Astrocyte of the cerebellum (primary cell): ENCODE data around the gene ZNF468.
"Not testable (repeated sequence)": the region's sequence is repeated elsewhere in the genome, so short reads cannot be mapped to it uniquely, and the experiment has no call there.

ENCODE experiments used
- DNase-seq: peaks from one replicate; pipeline ENCODE4 v3.0.0-alpha.2; 2011; ENCODE audit warnings: low read depth
- H3K4me3 ChIP-seq: 2 replicates; pipeline ENCODE4 v1.5.1; 2011; ENCODE audit warnings: mild to moderate bottlenecking, low read depth, low read length, moderate library complexity
- CTCF ChIP-seq: IDR thresholded peaks from 2 replicates; pipeline ENCODE4 v1.5.1; 2012; ENCODE audit warnings: low read length, low read depth, moderate library complexity, mild to moderate bottlenecking; ENCODE audit errors: missing control alignments
- in situ Hi-C: cut with HindIII; loops from 2 replicates; pipeline ENCODE4 v1.10.0; 2017; ENCODE audit warnings: low sequenced_read_pairs

Gene ZNF468

GRCh38 chr19:52857378-52858191, at the start of gene ZNF468:
Gene ZNF468, minus strand, starts transcription at chr19:52857619. Its CDS starts 3,347 bp downstream, at chr19:52854272.
- in situ Hi-C loops, result not testable (repeated sequence)
- DNase-seq, result peak; percentile 15
- peak within 1 kb of the TSS; percentile 68 for H3K4me3 ChIP-seq

GRCh38 chr19:52904052-52904780, 46.8 kb upstream of the ZNF468 start:
- DNase-seq, H3K4me3 ChIP-seq, in situ Hi-C loops: not testable (repeated sequence)

DNA sequence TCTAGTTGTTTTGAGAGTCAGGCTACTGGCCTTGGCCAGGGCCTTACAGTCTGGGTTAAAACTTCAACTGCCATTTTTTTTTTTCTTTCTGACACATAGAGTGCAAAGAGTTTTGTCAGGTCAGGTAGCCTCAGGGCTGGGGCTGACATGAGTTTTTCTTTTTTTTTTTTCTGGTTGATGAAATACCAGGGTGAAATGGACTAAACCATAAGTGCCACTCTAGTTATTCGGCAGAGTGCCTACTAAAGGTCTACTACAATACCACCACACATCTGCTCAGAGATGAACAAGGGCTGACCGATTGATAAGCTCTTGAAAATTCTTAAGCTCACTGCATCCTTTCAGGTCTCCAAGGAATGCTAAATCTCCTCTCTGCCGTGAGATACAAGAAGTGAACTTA, 44.4 kb upstream of the ZNF468 start:
- no peak for DNase-seq
- no peak for TF ChIP-seq CTCF
- in situ Hi-C loops, result no loop called here
- no peak overlapping the region for H3K4me3 ChIP-seq

DNA sequence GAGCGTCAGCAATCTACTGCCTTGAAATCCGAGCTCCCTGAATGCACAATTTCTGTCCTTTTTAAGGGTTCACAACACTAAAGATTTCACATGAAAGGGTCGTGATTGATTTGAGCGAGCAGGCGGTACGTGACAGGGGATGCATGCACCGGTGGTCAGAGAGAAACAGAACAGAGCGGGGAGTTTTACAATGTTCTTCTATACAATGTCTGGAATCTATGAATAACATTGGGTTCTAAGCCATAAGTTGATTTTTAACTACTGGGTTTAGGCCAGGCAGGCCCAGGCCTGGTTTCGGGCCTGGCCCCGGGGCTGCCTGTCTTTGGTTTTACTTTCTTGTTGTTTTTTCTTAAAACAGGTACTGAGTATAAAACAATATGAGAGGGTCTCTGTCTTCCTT, 41.2 kb upstream of the ZNF468 start:
- in situ Hi-C loops, H3K4me3 ChIP-seq, DNase-seq: not testable (repeated sequence)

- TF ChIP-seq CTCF, result no peak
- no peak for DNase-seq
- peak overlapping the region; percentile 86 for H3K4me3 ChIP-seq
- in situ Hi-C loops, result no loop called here
Measured at GRCh38 chr19:52898101-52898500, 40.7 kb upstream of the ZNF468 start.

- no peak for TF ChIP-seq CTCF
- in situ Hi-C loops, result no loop called here
- DNase-seq, result peak; percentile 63
Measured at GRCh38 chr19:52897138-52897935, 39.9 kb upstream of the ZNF468 start, which contains the start of gene ZNF320. Gene ZNF320, minus strand, starts transcription at chr19:52897635. Its CDS starts 7,380 bp downstream, at chr19:52890255.

GRCh38 chr19:52896431-52897137, 39.2 kb upstream of the ZNF468 start:
- peak overlapping the region; percentile 86 for H3K4me3 ChIP-seq
- in situ Hi-C loops, result no loop called here
- no peak for DNase-seq
- TF ChIP-seq CTCF, result no peak

More at GRCh38 chr19:52897138-52897935, 39.9 kb upstream of the ZNF468 start, which contains the start of gene ZNF320:
- H3K4me3 ChIP-seq, result peak within 1 kb of the TSS; percentile 86
